HK-2 (cell line): ENCODE data around the gene HDDC3.
"Not testable (repeated sequence)": the region's sequence is repeated elsewhere in the genome, so short reads cannot be mapped to it uniquely, and the experiment has no call there.

Source experiments
- DNase-seq: peaks from one replicate; pipeline ENCODE4 v3.0.0-alpha.2; 2018; ENCODE audit not compliant: unreplicated experiment

HDDC3 gene

GRCh38 chr15:90930861-90931574, 1.3 kb downstream of the HDDC3 start:
- DNase-seq: no peak

- DNase-seq: no peak
Observed at GRCh38 chr15:90929246-90930019, 2.9 kb downstream of the HDDC3 start.

GRCh38 chr15:90928106-90928505, 4.2 kb downstream of the HDDC3 start:
- not testable (repeated sequence) for DNase-seq

- DNase-seq: not testable (repeated sequence)
Observed at GRCh38 chr15:90926766-90927165, 5.6 kb downstream of the HDDC3 start.

- no peak for DNase-seq
Observed at GRCh38 chr15:90924375-90924774, 8.0 kb downstream of the HDDC3 start.

GRCh38 chr15:90922712-90923322, 9.5 kb downstream of the HDDC3 start:
- not testable (repeated sequence) for DNase-seq

- no peak for DNase-seq
Observed at GRCh38 chr15:90921887-90922286, 10.5 kb downstream of the HDDC3 start.

GRCh38 chr15:90918835-90919234, 13.5 kb downstream of the HDDC3 start:
- DNase-seq: no peak

GRCh38 chr15:90918034-90918788, 14.1 kb downstream of the HDDC3 start:
- DNase-seq: no peak

- no peak for DNase-seq
Observed at GRCh38 chr15:90917569-90917968, 14.8 kb downstream of the HDDC3 start.

GRCh38 chr15:90916461-90916860, 15.9 kb downstream of the HDDC3 start:
- DNase-seq: no peak

- DNase-seq: no peak
Observed at GRCh38 chr15:90915808-90916440, 16.4 kb downstream of the HDDC3 start.

- DNase-seq: no peak
Observed at GRCh38 chr15:90915216-90915807, 17.0 kb downstream of the HDDC3 start.

- no peak for DNase-seq
Observed at GRCh38 chr15:90914305-90915080, 17.9 kb downstream of the HDDC3 start.

- no peak for DNase-seq
Observed at GRCh38 chr15:90913398-90913944, 18.9 kb downstream of the HDDC3 start.

- DNase-seq: no peak
Observed at GRCh38 chr15:90912770-90913075, 19.6 kb downstream of the HDDC3 start.

- no peak for DNase-seq
Observed at GRCh38 chr15:90911906-90912769, 20.2 kb downstream of the HDDC3 start.

- no peak for DNase-seq
Observed at GRCh38 chr15:90911302-90911623, 21.1 kb downstream of the HDDC3 start.
